Testis (tissue), 2 donors: ENCODE measurements around the gene ZNF541.

Experiments used
- POLR2A ChIP-seq: fragments of 450-650 bp; IDR thresholded peaks from one replicate; pipeline ENCODE4 v1.6.1; 2017; ENCODE audit warnings: antibody characterized with exemption, mild to moderate bottlenecking, moderate library complexity
- TF ChIP-seq, protein P1 (sequence below), 3 experiments: fragments of 450-650 bp in 2 of 3; fragments of 200-600 bp in 1 of 3; sonication (generic) in 1 of 3; IDR thresholded peaks; one replicate each; pipeline ENCODE4 v1.5.1; 2016 to 2019; ENCODE audit warnings: antibody characterized with exemption in 3 of 3, mild to moderate bottlenecking in 2 of 3, moderate library complexity in 1 of 3

GRCh38 chr19:47614559-47614958 is 41.6 kb upstream of the ZNF541 start:
- TF ChIP-seq, protein P1, sequence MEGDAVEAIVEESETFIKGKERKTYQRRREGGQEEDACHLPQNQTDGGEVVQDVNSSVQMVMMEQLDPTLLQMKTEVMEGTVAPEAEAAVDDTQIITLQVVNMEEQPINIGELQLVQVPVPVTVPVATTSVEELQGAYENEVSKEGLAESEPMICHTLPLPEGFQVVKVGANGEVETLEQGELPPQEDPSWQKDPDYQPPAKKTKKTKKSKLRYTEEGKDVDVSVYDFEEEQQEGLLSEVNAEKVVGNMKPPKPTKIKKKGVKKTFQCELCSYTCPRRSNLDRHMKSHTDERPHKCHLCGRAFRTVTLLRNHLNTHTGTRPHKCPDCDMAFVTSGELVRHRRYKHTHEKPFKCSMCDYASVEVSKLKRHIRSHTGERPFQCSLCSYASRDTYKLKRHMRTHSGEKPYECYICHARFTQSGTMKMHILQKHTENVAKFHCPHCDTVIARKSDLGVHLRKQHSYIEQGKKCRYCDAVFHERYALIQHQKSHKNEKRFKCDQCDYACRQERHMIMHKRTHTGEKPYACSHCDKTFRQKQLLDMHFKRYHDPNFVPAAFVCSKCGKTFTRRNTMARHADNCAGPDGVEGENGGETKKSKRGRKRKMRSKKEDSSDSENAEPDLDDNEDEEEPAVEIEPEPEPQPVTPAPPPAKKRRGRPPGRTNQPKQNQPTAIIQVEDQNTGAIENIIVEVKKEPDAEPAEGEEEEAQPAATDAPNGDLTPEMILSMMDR (IDR thresholded peaks at IDR 0.05), result no peak
- no peak for TF ChIP-seq POLR2A
